Osteoblast (primary cell): ENCODE data around the gene MYO1A. TPM values are rescaled to one million over a fixed set of nuclear protein-coding genes. Genes with fewer than 3 reads are reported as not detected.

Experiments
- DNase-seq: peaks from one replicate; pipeline ENCODE4 v3.0.0; 2011; ENCODE audit warnings: low spot score, mixed read lengths; ENCODE audit not compliant: insufficient read length; ENCODE audit errors: missing footprints
- H2AFZ ChIP-seq: 2 replicates; pipeline ENCODE4 v1.6.0; 2011; ENCODE audit warnings: mild to moderate bottlenecking, low read length
- H3K27ac ChIP-seq: 2 replicates; pipeline ENCODE4 v1.5.1; 2011; ENCODE audit warnings: mild to moderate bottlenecking, low read depth, low read length, moderate library complexity
- H3K27me3 ChIP-seq: 2 replicates; pipeline ENCODE4 v1.6.0; 2012; ENCODE audit warnings: mild to moderate bottlenecking, control low read depth, inconsistent platforms, low read length, moderate library complexity; ENCODE audit not compliant: insufficient read depth
- H3K36me3 ChIP-seq: 2 replicates; pipeline ENCODE4 v1.5.1; 2011; ENCODE audit warnings: mild to moderate bottlenecking, low read length, control low read depth, moderate library complexity; ENCODE audit not compliant: insufficient read depth
- H3K4me1 ChIP-seq: 2 replicates; pipeline ENCODE4 v1.5.1; 2011; ENCODE audit warnings: mild to moderate bottlenecking, low read length, control low read depth, moderate library complexity; ENCODE audit not compliant: insufficient read depth
- H3K4me2 ChIP-seq: 2 replicates; pipeline ENCODE4 v1.6.0; 2011; ENCODE audit warnings: mild to moderate bottlenecking, low read length; ENCODE audit not compliant: insufficient read depth
- H3K4me3 ChIP-seq: fragments of 200-600 bp; sonication (generic); 3 replicates; pipeline ENCODE4 v1.5.1; 2012; ENCODE audit warnings: mild to moderate bottlenecking, low read length, inconsistent platforms; ENCODE audit not compliant: insufficient read depth
- H3K79me2 ChIP-seq: 2 replicates; pipeline ENCODE4 v1.6.0; 2012; ENCODE audit warnings: mild to moderate bottlenecking, low read length, control low read depth, inconsistent platforms; ENCODE audit not compliant: insufficient read depth
- H3K9me3 ChIP-seq: 2 replicates; pipeline ENCODE4 v1.5.1; 2011; ENCODE audit warnings: low read depth, low read length, control low read depth
- H4K20me1 ChIP-seq: 2 replicates; pipeline ENCODE4 v1.6.0; 2012; ENCODE audit warnings: mild to moderate bottlenecking, low read length, control low read depth; ENCODE audit not compliant: insufficient read depth
- total RNA-seq: library from RNA; depleted of rRNA; stranded (reverse); fragments of >200 nt; gene quantifications from 2 replicates; pipeline ENCODE4 v1.2.3, GENCODE V29; 2012
- TF ChIP-seq, protein P1 (sequence below): IDR thresholded peaks from 2 replicates; pipeline ENCODE4 v1.5.1; 2011; ENCODE audit warnings: mild to moderate bottlenecking, low read depth, low read length, moderate library complexity; ENCODE audit errors: extremely low read depth

Gene MYO1A
- total RNA-seq, 1 donor, result not detected

DNA sequence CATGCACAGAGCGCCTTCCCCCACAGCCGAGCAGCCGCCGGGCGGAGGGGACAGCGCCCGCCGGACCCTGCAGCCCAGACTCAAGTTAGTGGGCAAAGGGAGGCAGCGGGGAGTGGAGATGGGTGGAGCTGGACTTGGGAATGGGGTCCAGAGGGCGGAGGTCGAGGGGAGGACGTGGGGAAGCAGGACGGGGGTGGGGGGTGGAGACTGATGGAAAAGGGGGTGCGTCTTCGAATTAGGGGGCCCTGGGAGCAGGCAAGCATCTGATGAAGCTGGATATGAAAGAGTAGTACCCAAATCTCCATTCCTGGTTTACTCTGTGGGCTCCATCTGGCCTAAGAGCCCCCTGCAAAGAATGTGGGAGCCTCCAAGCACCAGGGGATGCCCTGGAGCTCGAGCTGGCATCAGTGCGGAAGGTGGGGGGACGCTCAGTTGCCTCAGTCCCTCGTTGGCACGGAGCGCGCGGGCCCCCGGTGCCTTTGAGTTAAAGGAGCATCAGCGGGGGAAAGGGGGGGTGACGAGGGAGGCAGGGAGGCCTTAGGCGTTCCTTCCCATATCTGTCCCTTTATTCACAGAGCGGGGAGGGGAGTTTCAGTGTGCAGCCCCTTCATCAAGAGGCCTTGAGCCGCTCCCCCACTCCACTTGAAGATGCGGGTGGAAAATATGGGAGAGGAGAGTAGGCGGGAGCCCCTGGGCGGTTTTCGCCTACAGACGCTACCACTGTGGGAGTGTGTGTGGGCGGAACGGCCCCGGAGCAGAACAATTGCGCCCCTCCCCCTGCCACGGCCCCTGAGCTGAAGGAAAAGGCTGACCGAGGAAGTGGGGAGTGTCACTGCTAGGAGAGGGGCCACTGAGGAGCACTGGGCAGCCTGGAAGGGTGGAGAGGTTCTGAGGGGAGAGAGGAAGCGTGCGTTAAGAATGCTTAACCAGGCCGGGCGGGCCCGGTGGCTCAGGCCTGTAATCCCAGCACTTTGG lies 39.6 kb upstream of the MYO1A start:
- no peaks in the 10 kb centered on the region for H3K9me3 ChIP-seq
- H3K4me3 ChIP-seq, result peak overlapping the region; percentile 97
- H3K36me3 ChIP-seq, result peaks cover 36% of the 10 kb centered on the region
- peak overlapping the region; percentile 99 for H3K4me2 ChIP-seq
- peak; percentile 92 for DNase-seq
- no peaks in the 10 kb centered on the region for H3K27me3 ChIP-seq
- no peak overlapping the region for H2AFZ ChIP-seq
- TF ChIP-seq, protein P1, sequence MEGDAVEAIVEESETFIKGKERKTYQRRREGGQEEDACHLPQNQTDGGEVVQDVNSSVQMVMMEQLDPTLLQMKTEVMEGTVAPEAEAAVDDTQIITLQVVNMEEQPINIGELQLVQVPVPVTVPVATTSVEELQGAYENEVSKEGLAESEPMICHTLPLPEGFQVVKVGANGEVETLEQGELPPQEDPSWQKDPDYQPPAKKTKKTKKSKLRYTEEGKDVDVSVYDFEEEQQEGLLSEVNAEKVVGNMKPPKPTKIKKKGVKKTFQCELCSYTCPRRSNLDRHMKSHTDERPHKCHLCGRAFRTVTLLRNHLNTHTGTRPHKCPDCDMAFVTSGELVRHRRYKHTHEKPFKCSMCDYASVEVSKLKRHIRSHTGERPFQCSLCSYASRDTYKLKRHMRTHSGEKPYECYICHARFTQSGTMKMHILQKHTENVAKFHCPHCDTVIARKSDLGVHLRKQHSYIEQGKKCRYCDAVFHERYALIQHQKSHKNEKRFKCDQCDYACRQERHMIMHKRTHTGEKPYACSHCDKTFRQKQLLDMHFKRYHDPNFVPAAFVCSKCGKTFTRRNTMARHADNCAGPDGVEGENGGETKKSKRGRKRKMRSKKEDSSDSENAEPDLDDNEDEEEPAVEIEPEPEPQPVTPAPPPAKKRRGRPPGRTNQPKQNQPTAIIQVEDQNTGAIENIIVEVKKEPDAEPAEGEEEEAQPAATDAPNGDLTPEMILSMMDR, result no peak
- H3K4me1 ChIP-seq, result peaks cover 59% of the 10 kb centered on the region
- peaks cover 41% of the 10 kb centered on the region for H4K20me1 ChIP-seq
- peaks cover 42% of the 10 kb centered on the region for H3K79me2 ChIP-seq
- peak overlapping the region; percentile 81 for H3K27ac ChIP-seq

DNA sequence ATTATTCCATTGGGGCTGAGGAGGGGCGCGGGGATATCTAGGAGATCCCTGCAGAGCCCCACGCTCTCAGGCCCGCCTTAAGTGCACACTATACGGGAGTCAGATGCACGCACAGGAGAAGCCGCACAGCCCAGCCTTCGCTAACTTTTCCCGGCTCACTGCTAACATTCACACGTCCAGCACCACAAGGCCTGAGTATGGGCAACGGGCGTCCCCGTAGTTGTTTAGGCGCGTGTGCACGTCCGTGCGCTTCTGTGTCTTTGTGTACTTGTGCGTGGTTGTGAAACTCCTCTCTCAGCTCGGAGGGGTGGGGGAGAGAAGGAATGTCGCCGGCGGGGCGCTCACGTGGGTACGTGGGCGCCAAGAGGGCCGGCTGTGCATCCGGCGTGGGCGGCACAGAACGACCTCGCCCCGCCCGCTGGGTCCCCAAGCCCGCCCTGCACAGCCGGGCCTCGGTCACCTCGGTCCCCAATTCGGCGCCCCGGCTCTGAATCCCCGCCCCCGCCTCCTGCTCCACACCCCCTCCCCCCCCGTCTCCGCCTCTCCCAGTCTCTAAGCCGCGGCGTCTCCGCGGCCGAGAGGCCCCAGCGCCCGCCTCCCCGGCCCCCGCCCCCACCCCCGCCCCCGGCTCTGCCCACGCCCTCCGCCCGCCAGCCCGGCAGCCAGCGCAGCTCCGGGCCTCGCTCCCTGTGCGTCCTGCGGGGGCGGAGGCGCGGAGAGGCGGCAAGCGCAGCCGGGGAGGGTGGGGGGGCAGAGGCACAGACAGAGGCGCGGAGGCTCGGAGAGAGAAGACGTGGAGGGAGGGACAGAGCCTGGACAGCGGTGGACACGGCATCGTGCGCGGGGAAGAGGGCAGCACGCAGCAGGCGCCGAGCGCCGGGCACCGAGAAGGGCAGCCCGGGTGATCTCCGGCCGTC lies 38.7 kb upstream of the MYO1A start, which contains the start of gene NAB2:
NAB2 (plus strand) TSS at position 761 of the 917 bp plus-strand sequence. CDS start 158 bp downstream, outside the sequence.
- TF ChIP-seq, protein P1, result no peak
- H2AFZ ChIP-seq, result peak within 1 kb of the TSS; percentile 56
- peak; percentile 98 for DNase-seq

GRCh38 chr12:57087691-57088353 lies 37.9 kb upstream of the MYO1A start:
- peak; percentile 94 for DNase-seq

More for the DNA sequence above, 38.7 kb upstream of the MYO1A start, which contains the start of gene NAB2:
- peaks cover 37% of the 10 kb centered on the region for H4K20me1 ChIP-seq
- H3K79me2 ChIP-seq, result peaks cover 40% of the 10 kb centered on the region
- H3K27ac ChIP-seq, result peak within 1 kb of the TSS; percentile 99
- peaks cover 51% of the 10 kb centered on the region for H3K4me1 ChIP-seq
- H3K4me3 ChIP-seq, result peak within 1 kb of the TSS; percentile 97
- H3K36me3 ChIP-seq, result peaks cover 31% of the 10 kb centered on the region
- H3K27me3 ChIP-seq, result no peaks in the 10 kb centered on the region
- no peaks in the 10 kb centered on the region for H3K9me3 ChIP-seq
- H3K4me2 ChIP-seq, result peak within 1 kb of the TSS; percentile 99

More at GRCh38 chr12:57087691-57088353, 37.9 kb upstream of the MYO1A start:
- Histone ChIP-seq H3K36me3 (peaks cover 25% of the 10 kb centered on the region), H3K9me3 (no peaks in the 10 kb centered on the region), H2AFZ (peak overlapping the region; percentile 56), H3K4me2 (peak overlapping the region; percentile 94), H3K79me2 (peaks cover 33% of the 10 kb centered on the region), H3K4me3 (peak overlapping the region; percentile 86), H3K27me3 (no peaks in the 10 kb centered on the region), H4K20me1 (peaks cover 32% of the 10 kb centered on the region), H3K4me1 (peaks cover 44% of the 10 kb centered on the region), H3K27ac (peak overlapping the region; percentile 99)
- TF ChIP-seq, protein P1, result no peak
